ENCODE measurements around the gene BBLN.

- TF ChIP-seq CTCF (conservative IDR thresholded peaks at IDR 0.05) (no peak), EZH2 (IDR thresholded peaks at IDR 0.05; ENCODE audit: low read depth) (no peak)
Measured at GRCh38 chr9:128153947-128154695, 5.9 kb upstream of the BBLN start.

All from PC-9 (cell line).